ENCODE measurements around the gene IBSP. TPM values are rescaled to one million over a fixed set of nuclear protein-coding genes. Genes with fewer than 3 reads are reported as not detected.

The IBSP gene
- total RNA-seq, result not detected
- long read RNA-seq, donor 1, result 0 reads
- long read RNA-seq, donor 2, result 0 reads

DNA sequence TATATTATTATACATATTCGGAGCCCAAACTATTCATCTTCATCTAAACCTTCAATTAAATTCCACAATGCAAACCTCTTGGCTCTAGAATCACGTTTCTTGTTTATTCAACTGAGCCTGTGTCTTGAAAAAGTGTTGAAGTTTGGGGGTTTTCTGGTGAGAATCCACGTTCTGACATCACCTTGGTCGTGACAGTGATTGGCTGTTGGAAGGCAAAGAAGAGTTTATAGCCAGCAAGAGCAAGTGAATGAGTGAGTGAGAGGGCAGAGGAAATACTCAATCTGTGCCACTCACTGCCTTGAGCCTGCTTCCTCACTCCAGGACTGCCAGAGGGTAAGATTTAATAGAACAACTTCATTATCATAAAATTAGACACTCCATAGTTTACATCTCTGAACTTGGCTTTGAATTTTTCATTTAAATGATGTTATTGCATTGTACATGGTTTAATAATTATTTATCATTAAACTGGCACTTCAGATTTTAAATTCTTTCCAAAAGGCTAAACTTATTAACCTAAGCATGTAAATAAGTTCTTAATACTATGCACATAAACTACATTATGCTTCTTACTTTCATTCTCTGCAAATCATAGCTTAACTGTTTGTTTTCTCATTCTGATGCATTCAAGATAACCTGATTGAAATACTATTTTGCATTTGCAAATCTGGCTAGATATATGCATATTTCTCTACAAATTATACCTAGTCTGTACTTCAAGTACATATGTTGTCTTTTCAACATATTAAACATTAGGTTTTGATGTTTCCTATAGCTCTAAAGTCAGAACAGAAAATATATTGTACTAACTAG is at the start of gene IBSP:
Gene IBSP, plus strand, starts transcription at position 254 of the 813 bp plus-strand sequence. CDS start 2,808 bp downstream, outside the sequence.
- DNase-seq (no peak), ATAC-seq (no peak)
- no peaks in the 10 kb centered on the region for H3K36me3 ChIP-seq (ENCODE audit: low read depth)
- H3K4me1 ChIP-seq (ENCODE audit: low read depth), result no peaks in the 10 kb centered on the region
- no peak for TF ChIP-seq CTCF (IDR thresholded peaks at IDR 0.05)
- H3K4me3 ChIP-seq, result no peak within 1 kb of the TSS
- intact Hi-C loops (cut with DNase I, micrococcal nuclease), result no loop called here
- H3K9me3 ChIP-seq, result no peaks in the 10 kb centered on the region

DNA sequence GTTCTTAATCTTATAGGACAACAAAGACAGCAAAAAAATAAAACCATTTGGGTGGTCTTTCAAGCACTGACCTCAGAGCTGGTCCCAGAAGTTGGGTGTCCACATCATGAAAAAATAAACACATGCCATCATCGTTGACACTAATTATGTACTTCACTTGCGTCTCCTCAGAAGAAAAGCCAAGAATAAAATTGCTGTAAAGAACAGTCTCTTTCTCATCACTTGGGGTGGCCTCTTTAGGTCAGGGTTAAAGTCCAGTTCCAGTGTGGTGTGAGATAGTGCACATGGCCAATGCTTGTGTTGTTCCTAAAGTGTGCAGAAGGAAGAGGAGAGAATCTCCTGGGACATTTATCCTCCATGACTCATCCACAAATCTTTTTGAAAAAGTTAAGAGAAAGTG is 49.5 kb upstream of the IBSP start:
- no peaks in the 10 kb centered on the region for H3K36me3 ChIP-seq (ENCODE audit: low read depth)
- no peak for TF ChIP-seq CTCF (IDR thresholded peaks at IDR 0.05)
- intact Hi-C loops (cut with DNase I, micrococcal nuclease), result no loop called here
- H3K4me3 ChIP-seq, result no peak overlapping the region
- ATAC-seq (no peak), DNase-seq (no peak)
- H3K4me1 ChIP-seq (ENCODE audit: low read depth), result no peaks in the 10 kb centered on the region
- peaks cover 3% of the 10 kb centered on the region for H3K9me3 ChIP-seq

DNA sequence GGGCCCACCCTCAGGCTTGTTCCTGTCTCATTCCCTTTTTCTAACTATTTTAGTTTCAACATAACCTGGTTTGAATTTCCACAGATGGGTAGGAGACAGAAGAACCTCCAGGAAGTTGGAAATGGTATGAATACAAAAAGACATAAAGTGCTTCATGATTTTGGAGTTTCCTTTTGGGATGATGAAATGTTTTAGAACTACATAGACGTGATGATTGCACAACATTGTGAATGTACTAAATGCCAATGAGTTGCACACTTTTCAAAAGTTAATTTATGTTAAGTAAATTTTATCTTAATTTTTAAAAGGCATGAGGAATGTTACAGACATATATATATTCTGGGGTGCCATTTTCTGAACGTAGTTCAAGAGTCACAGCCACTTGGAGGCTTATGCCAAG is 41.1 kb upstream of the IBSP start:
- ATAC-seq, result no peak
- H3K9me3 ChIP-seq, result peaks cover 3% of the 10 kb centered on the region
- H3K4me1 ChIP-seq (ENCODE audit: low read depth), result no peaks in the 10 kb centered on the region
- DNase-seq, result no peak
- H3K36me3 ChIP-seq (ENCODE audit: low read depth), result no peaks in the 10 kb centered on the region
- TF ChIP-seq CTCF (IDR thresholded peaks at IDR 0.05), result no peak
- no peak overlapping the region for H3K4me3 ChIP-seq
- intact Hi-C loops (cut with DNase I, micrococcal nuclease), result no loop called here

- no peak for TF ChIP-seq CTCF (IDR thresholded peaks at IDR 0.05)
- Histone ChIP-seq H3K9me3 (no peaks in the 10 kb centered on the region), H3K4me1 (ENCODE audit: low read depth) (no peaks in the 10 kb centered on the region), H3K36me3 (ENCODE audit: low read depth) (no peaks in the 10 kb centered on the region), H3K4me3 (no peak overlapping the region)
- ATAC-seq (no peak), DNase-seq (no peak)
- intact Hi-C loops (cut with DNase I, micrococcal nuclease), result no loop called here
These were observed 37.0 kb upstream of the IBSP start for GRCh38 chr4:87762311-87762710.

- H3K4me1 ChIP-seq (ENCODE audit: low read depth), result no peaks in the 10 kb centered on the region
- TF ChIP-seq CTCF (IDR thresholded peaks at IDR 0.05), result no peak
- H3K9me3 ChIP-seq, result no peaks in the 10 kb centered on the region
- intact Hi-C loops (cut with DNase I, micrococcal nuclease), result no loop called here
- H3K36me3 ChIP-seq (ENCODE audit: low read depth), result no peaks in the 10 kb centered on the region
- ATAC-seq, result no peak
- no peak overlapping the region for H3K4me3 ChIP-seq
- DNase-seq, result no peak
These were observed 17.8 kb upstream of the IBSP start for GRCh38 chr4:87781569-87781968.

All from mucosa of descending colon (tissue), 3 donors.